Ramos (cell line): ENCODE results near the gene GNGT1.

ENCODE experiments used
- in situ Hi-C: fragments of 300-500 bp; cut with MboI; formaldehyde crosslinking; loops from one replicate; pipeline ENCODE4 v1.14.3; 2022; ENCODE audit warnings: low sequenced_read_pairs; ENCODE audit not compliant: unreplicated experiment

The GNGT1 gene

DNA sequence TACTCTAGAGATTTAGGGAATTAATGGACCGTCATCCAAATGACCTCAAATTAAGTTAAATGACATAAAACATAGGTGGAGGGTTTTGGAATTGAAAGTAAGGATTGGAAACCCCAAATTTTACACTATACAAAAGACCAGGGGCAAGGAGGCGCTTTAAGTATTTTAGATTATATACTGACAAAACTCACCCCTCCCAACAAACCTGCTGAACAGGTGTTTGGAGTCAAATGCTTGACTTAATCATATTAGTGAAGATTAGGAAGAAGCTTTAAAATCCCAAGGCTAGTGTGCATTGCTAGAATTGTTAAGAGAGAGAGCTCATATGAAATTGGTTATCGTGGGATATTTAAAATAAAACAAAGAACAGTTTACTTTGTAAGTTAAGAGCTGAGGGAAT, at the start of gene GNGT1:
TSS of gene GNGT1 (plus strand) at position 301 of the 400 bp plus-strand sequence. CDS start 180 bp downstream, outside the sequence.
- in situ Hi-C loops, result loop anchor here (10.0 kb wide), 1 partner anchor 489 kb away; the partner anchor contains the start of gene COL1A2

DNA sequence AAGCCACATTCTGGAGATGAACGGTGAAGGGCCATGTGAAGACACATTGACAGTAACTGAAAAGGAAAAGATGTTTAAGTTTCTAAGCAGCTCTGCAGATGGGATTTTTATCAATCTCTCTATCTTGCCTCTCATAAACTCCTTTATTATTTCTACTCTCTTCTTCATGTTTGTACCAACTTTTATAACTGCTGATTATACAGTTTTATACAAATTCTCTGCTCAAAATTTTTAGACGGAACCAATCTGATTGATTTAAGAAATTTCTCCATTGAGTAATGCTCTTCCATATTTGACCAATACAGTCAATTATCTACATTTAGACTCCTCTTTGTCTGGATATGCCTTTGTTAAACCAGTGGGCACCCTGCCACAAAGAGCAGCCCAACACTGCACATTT, 47.5 kb upstream of the GNGT1 start:
- in situ Hi-C loops, result no loop called here

DNA sequence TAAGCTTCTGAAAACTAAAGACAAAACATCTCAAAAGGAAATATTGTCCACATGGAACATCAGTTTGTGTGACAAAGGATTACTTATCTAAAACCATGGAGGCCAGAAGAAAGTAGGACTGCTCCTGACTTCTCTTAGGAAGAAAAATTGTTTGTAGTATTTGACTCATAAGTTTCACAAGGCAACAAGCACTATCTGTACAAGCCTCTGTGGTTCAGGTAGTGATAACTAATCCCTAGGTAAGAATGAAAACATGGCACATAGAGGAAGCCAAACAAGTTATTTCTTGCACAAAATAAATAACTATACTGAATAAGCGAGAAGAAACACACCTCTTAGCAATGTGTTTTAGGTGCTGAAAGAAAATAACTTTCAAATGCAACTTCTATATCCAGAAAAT, 46.1 kb upstream of the GNGT1 start:
- in situ Hi-C loops, result no loop called here

DNA sequence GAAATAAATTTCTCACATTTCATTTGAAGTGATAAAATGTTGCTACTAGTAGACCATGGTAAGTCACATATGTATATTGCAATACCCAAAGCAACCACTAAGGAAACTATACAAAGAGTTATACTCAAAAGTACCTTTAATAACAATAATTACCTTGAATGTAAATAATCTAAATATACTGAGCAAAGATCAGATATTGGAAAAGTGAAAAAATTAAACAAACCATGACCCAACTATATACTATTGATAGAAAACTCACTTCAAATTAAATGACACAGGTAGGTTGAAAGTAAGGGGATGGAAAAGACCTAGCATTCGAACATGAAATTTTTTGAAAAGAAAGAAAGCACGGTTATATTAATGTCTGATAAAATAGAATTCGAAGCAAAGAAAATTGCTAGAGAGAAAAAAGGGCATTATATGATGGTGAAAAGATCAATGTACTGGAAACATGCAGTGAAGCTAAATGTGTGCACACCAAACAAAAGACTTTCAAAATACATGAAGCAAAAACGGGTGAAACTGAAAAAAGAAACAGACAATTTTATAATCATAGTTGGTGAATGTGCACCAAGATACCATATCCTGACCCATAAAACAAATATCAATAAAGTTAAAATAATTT, 44.9 kb upstream of the GNGT1 start:
- in situ Hi-C loops, result no loop called here

DNA sequence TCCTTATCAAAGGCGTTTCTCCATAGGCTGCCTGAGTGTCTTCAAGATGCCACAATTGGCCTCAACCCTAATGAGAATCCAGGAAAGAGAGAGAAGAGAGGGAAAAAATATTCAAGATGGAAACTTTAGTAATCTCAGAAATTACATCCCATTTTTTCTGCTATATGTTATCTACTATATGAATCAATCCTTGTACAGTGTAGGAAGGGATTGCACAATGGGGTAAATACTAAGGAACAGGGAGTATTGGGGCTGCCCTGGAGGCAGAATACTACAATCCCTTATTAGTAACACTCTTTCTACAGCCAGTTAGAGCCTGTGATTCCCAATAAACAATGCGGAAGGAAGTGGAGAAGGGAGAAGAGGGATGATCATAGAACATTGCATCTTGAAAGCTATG, 43.7 kb upstream of the GNGT1 start:
- in situ Hi-C loops, result no loop called here

DNA sequence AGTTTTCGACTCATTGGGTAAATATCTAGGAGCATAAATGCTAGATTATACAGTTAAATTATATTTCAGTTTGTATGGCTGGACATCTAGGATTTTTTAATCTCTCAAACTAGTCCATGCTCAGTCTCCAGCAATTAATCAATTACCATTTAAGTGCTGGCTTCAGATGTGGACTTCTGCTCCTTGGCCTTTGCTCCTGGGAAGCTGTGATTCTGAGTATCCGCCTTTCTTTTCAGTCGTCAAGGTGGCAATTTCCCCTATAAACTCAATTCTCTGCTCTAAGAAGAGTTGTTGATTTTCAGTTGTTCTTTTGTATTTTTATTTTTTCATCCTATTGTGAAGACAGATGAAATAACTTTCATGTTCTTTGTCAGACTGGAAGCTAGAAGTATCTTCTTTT, 39.5 kb upstream of the GNGT1 start:
- in situ Hi-C loops, result no loop called here

DNA sequence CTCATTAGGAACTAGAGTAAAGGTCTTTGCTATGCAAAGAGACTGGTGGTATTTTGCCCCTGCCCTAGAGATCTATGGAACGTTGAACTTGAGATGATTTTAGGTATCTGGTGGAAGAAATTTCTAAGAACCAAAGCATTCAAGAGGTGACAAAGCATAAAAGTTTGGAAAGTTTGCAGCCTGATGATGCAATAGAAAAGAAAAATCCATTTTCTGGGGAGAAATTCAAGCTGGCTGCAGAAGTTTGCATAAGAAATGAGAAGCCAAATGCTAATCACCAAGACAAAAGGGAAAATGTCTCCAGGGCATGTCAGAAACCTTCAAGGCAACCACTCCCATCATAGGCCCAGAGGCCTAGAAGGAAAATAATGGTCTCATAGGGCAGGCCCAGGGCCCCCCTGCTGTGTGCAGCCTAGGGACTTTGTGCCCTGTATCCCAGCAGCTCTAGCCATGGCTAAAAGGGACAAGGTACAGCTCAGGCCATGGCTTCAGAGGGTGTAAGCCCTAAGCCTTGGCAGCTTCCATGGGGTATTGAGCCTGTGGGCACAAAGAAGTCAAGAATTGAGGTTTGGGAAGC, 32.3 kb upstream of the GNGT1 start:
- in situ Hi-C loops, result no loop called here

DNA sequence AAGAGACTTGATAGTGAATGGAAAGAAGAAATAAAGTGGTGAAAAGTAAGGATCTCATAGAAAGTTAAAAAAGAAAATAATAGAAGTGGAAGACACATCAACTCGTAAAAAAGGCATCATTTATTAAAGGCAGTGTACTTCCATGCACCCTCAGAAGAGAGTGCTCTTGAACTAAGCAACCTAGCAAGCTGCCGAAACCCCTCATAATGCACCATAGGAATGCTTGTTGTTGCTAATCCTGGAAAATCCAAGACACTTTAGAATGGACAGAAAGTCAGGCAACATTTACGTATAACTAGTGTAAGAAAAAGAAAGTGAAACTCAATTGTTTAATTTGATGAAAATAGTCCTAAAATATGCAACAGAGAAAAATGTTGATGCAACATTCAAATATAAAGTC, 28.6 kb upstream of the GNGT1 start:
- in situ Hi-C loops, result no loop called here

DNA sequence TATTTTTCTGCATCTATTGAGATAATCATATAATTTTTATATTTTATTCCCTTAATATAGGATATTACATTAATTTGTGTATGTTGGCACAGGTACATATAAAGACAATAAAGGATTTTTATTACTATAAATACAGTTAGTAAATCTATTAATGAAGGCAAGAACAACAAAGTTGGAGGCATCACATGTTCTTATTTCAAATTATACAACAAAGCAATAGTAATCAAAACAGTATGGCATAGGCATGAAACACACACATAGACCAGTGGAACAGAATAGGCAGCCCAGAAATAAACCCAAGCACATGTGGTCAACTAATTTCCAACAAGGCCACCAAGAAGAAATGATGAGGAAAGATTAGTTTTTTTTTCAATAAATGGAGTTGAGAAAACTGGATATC, 27.0 kb upstream of the GNGT1 start:
- in situ Hi-C loops, result no loop called here

DNA sequence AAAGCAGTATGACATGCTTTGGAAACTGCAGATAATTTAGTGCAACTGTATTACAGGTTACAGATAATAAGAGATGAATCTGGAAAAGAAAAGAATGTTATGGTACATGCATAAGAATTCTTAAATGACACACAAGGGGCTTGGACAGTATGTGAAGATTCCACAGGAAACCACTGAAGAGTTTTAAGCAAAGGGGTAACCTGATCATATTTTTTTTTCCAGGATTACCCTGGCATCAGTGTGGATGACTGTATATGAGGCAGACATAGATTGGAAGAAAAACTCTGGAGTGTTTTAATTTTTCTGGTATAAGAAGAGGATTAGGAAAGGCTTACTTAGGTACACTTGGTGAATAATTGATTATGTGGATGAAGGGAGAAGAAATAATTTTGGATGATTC, 23.9 kb upstream of the GNGT1 start:
- in situ Hi-C loops, result no loop called here

DNA sequence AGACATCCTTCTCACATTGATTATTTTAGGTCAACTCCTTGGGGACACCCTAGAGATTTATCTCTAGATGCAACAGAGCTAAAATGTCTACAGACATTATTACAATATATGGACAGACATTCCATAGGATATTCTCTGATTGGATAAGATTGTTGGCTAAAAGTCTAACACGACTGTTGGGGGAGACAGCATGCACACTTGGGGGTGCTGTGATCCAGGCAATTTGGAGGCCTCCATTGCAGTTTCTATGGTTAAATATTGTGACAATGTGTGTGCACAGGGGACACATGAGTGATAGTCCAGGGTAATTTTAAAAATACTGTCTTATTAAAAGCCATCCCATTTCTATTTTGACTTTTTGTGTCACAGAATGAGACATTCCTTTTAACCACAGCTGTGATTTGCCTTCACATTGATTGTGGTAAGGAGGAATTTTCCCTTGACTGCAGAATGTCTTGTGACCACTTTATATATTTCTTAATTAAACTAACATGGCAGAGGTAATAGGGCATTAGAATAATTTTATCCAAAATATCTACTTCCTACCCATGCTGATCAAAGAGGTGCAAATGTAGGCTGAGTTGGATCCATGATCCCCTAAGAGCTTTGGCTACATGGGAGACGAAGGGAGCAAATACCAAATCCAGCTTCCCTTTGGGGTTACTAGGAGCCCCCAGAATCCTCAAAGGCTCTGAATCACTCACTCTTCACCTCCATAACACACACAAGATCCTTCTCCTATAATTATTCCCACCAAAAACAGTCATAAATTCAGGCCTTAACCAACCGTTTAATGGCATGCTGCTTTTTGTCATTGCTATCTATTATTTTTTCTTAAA, 23.1 kb upstream of the GNGT1 start:
- in situ Hi-C loops, result no loop called here

DNA sequence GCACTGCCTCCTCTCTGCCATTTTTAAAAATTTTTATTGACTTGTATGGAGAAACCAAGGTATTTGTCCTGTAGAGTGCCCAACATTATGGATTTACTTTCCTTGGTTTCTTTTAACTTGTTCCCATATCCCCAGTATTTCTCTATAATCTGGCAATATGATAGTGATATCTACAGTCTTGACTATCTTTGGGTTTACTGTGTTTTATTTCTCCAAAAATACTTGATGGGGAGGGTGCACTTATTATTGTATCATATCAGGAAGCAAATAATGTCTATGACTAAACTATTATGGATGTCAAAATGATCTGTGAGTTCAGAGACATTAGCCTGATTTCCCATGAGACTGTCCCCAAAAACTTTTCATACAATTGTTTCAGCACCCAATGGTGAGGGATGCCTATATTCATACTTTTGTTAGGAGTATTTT, 22.4 kb upstream of the GNGT1 start:
- in situ Hi-C loops, result no loop called here

DNA sequence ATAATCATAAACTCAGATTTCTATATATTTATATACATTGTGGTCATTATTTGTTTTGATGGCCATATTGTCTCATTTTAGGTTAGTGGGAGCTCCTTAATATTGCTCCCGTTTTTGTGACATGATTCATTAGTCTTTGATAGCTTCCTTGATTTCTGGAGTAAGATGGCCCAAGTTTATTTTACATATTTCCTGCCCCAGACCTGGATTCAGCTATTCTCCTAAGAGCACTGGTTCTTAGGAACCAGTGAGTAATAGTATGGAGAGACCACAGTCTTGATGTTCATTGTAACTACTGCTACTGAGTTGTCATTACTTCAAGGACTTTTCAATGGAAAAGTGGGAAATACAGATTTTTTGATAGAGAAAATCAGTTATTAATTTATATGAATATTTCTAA, 21.8 kb upstream of the GNGT1 start:
- in situ Hi-C loops, result no loop called here

DNA sequence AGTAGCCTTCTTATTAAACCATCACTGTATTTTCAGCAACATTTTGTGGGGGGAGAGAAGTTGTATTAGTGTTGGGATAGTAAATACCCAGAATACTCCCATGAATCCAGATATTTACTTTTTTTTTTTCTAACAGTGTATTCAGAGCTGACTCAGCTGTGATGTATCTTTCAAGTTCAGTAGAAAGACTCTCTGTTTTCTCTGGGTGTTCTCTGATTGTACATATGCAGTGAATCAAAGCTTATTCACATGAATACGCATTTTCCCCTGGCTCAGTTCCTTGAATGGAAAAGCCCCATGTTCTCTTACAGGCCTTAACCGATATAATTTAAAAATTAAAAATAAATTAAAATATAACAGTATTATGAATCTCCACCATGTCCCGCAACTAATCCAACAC, 17.1 kb upstream of the GNGT1 start:
- in situ Hi-C loops, result no loop called here

DNA sequence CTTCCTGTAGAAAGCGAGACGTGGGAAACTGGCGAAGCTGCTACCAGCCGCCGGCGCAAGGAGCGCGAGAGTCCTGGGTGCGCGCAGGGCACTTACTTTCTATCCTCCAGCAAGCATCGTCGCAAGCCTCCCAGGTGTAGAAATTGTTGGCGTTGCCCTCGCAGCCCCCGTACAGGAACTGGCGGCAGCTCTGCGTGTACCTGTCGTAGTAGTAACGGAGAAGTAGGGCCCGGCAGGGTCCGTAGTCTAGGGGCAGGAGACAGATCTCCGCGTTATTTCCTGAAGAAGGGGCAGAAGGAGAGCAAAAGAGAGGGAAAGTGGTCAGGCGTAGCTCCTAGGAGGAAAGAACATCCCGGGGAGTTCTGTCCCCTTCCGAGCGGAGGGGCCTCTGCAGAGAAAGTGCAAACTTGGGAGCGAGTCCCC, 16.3 kb upstream of the GNGT1 start:
- in situ Hi-C loops, result loop anchor here (10.0 kb wide), 1 partner anchor 195 kb away; no protein-coding TSS in a partner anchor

DNA sequence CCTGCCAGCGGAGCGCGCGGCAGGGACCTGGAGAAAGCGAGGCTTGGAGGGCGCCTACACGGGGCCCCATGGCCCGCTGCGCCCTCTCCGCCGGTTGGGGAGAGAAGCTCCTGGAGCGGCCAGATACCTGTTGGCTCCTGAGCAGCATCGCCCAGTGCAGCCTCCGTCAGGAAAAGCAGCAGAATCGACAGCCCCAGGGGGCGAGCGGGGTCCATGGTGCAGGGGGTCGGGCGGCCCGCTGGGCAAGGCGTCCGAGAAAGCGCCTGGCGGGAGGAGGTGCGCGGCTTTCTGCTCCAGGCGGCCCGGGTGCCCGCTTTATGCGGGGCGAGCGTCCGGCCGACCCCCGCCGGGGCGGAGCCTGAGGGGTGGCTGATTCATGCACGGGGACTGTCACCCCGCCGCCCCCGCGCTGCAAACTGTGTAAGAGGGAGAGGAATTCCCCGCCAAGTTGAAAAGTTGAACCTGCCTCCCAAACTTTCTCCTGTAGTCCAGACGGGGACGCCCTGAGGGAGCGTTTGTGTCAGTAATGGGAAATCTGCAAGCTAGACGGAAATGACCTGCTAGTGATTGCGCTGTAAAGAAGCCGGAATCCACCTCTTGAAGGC, 15.8 kb upstream of the GNGT1 start, which contains the start of gene TFPI2:
TSS of gene TFPI2 (minus strand) at position 290 of the 605 bp plus-strand sequence. CDS start at position 215, 75 bp downstream.
- in situ Hi-C loops, result loop anchor here (10.0 kb wide), 1 partner anchor 194 kb away; no protein-coding TSS in a partner anchor

DNA sequence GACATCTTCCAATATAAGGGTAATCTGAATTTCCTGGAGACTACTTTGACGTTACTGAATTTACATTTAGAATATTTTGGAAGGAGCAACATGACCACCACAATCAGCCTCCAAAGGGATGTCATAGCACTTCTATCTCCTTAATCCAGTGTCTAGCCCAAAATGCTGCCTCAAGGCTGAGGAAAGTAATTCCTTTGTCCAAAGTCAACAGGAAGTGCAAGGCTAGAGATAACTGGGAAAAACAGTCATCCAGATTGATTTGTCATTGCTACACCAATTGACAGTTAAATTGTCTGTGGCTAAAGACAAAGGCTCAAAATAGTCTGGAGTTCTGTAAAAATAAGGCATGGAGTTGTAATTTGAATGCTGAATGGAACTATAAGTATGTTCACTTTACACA, 11.9 kb upstream of the GNGT1 start:
- in situ Hi-C loops, result loop anchor here (10.0 kb wide), 1 partner anchor 190 kb away; no protein-coding TSS in a partner anchor

DNA sequence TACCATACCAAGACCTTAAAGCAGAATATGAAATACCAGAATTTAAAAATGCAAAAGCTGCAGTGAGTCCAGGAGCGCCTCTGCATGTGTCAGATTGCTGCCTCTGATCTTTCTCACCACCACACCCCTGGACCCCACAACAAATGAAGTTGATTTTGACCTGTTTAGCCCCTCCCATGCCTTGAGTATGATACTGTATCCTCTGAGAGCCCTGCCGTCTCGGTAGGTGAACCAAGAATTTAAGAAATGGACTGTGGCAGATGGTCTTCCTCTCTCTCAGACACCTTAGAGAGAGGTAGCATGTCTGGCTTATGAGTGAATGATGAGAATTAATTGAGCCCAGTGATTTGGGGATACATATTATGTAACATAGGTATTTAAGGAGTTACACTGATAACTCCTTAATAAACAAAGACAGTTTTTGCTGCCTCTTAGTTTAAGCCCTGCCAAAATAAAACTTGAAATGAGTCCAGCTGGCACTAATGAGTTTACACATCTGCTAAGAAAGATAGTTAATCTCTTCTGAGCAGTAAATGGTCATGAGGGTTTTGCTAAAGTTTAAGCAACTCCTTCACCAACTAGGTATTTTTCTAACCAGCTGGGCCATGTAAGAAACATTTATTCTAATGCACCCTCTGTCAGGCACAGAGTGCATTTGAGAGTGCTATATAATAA, 11.3 kb upstream of the GNGT1 start:
- in situ Hi-C loops, result loop anchor here (10.0 kb wide), 1 partner anchor 190 kb away; no protein-coding TSS in a partner anchor

DNA sequence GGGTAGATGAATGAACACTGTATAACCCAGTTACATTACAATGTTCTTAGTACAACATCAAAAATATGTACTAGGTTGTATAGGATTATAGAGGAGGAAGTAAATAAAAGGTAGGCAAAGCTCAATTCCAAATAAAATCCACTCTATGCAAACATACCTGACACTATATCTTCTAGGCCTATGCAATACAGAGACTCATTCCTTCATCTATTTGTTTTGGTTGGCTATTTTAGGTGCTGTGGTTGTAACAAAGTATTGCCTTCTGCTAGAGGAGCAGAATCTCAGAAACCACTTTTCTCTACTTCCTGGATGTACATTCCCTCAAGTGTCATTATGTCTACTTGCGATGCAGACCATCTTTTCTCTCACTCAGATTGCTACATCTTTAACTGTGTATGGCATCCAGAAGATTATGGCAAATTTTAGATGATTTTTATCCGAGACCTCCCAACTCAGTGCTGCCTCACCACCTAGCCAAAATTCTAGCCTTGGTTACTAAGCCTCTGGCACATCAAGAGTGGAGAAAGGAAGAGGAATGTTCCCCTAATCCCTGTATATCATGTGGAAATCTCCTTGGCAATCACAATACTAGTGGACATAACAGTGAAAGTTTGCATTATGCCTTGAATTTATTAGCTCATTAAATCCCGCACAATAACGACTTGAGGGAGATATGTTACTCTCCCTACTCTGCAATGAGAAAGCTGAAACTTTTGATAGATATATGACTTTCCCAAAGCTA, 10.3 kb upstream of the GNGT1 start:
- in situ Hi-C loops, result loop anchor here (10.0 kb wide), 1 partner anchor 189 kb away; no protein-coding TSS in a partner anchor
